NCI-H345 treated with DMSO at 0.1 percent for 48 hours (cell line): Measurements from ENCODE around the gene CDC14B.
"Not testable (repeated sequence)": the region's sequence is repeated elsewhere in the genome, so short reads cannot be mapped to it uniquely, and the experiment has no call there.

Source experiments
- DNase-seq: peaks from one replicate; lab custom pipeline; 2025; ENCODE audit not compliant: unreplicated experiment; lab: John Stamatoyannopoulos, UW

Gene CDC14B

DNA sequence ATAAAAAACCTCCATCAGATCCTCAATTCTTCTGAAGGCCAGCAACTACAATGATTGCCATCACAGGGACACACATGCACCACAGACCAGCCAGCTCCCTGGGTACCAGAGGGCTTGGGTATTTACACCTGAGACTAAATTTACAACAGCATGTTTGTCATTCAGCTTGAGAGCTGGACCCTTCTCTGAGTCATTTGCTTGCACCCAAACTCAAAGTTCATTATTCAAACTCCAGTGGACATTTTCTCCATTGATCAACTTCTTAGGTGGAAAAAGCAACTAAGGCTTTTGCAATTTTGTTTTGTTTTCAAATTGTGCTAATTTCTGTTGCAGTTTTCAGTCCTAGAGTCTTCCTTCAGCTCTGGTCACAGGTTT, 116.3 kb downstream of the CDC14B start:
- DNase-seq = not testable (repeated sequence)

GRCh38 chr9:96502539-96503373, 116.9 kb downstream of the CDC14B start:
- no peak for DNase-seq

DNA sequence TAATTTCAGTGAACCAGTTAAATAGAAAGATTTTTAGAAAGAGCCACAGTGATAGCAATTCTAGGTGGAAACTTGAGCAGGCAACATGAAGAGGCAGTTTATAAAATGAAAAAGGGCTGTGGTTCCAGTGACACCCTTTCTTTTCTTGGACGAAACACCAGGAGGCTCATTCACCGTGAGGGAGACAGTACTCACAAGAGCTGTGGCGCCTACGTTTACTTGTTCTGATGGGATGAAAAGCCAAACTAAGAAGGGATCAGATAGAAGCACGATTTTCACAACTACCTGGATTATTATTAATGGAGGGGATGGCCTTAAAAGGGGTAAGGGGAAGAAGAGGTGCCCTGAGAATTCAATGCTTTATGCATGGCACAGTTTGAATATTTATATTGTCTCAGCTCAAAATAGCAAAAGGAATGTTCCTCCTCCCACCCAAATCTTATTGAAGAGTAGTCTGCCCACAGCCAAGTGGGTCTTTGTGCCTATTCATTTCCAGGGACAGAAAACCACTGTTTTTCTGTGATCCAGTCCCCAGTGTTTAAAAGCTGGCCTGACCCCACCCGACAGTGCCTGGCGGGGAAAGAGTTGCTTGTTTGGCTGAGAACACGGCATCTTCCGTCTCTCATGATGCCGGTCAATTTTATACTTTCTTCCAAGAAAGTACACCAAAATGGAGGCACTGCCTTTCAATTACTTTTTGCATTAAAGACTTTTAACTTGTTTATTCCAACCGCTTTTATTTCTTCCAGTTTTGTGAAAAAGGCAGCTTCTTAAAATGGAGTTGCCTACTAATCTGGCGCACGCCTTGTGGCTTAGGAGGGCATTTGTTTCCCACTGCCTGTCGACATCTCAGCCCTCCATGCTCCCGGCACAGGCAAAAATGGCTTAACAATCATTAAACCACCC, 117.8 kb downstream of the CDC14B start:
- no peak for DNase-seq

DNA sequence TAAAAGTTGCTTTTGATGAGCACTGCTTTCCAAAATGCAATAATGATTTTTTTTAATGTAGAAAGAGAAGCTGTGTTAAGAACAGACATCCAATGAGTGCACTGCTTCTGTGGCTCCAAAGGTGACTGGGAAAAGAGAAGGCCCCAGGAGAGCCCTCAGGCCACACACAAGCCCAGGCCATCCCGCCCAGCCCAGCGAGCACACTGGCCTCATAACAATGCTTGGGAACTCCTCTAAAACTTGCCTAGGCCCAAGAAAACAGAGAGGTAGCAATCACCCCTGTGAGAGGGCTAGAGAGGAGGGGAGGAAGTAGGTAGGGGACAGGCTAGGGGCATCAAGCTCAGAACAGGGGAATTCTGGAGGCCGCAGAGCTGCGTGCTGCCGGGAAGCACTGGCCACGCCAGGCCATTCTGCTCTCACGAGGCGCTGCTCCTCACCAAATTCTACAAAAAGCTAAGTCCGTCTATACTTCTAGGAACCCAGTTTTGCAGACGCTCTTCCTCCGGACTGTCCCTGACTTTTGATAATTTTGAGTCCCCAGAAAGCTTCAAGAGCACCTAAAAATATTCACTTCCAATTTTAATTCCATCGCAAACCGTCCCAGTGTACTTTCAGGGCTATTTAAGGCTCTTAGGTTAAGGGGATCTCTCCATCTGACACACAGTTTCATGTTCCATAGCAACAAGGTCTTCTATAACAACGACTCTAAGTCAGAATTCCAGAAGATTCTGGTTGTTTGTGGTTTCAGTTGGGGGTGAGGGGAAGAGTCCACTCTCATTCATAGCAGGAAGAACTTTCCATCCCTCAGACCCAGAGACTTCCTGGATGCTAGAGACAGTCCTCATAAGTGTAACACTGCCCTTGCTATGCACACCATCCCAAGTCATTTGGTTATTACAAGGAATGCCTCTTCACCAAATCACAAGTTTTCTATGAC, 118.7 kb downstream of the CDC14B start:
- no peak for DNase-seq

- no peak for DNase-seq
Measured at GRCh38 chr9:96499257-96499656, 120.4 kb downstream of the CDC14B start.

DNA sequence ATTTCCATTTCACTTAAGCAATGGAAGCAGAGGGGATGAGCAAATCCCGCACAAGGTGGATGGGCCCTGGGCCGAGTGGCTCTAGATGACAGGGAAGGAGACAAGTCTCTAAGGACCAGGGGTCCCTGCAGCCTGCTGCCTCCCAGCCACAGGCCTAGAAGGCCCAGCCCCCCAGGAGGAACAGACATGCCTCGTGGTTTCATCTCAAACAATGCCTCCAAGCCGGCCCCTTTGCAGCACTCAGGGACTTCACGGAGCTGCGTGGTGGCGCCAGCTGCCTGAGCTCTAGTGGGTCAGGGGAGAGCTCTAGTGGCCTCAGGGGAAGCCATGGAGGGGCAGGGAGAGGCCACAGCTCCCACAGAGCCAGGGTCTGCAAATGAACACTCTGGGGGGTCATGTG, 120.8 kb downstream of the CDC14B start:
- no peak for DNase-seq

DNA sequence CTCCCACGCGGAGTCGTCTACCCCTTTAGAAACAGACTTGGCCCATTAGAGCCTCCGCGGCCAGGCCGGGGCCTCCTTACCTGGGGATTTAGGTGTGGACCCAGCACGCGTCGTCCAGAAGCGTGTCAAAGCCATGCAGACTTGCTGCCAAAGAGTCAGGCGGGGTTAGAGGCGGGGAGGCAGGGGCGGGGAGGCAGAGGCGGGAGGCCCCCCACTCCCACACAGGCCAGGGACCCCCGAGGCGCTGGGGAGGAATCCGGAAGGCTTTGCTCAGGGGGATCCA, 122.6 kb downstream of the CDC14B start:
- DNase-seq = no peak

- no peak for DNase-seq
Measured at GRCh38 chr9:96496368-96497116, 123.1 kb downstream of the CDC14B start.

DNA sequence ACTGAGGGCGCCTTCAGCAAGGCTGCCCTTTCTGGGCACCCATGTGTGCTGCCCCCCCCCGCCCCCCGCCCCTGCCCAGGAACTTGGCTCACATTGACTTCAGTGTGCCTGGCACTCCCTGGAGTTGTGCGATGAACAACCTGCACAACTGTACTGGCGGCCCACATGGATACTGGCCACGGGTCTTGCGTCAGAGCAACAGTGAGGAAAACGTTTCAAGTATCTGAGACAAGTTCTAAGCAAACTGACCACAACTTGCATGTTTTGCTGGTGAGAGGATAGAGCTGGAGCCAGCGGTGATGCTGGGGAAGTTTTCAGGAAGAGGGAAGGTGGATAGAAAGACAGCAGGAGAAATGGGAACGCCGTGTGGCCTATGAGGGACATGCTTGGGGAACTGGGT, 124.3 kb downstream of the CDC14B start:
- no peak for DNase-seq

GRCh38 chr9:96494215-96494800, 125.3 kb downstream of the CDC14B start:
- DNase-seq = no peak

DNA sequence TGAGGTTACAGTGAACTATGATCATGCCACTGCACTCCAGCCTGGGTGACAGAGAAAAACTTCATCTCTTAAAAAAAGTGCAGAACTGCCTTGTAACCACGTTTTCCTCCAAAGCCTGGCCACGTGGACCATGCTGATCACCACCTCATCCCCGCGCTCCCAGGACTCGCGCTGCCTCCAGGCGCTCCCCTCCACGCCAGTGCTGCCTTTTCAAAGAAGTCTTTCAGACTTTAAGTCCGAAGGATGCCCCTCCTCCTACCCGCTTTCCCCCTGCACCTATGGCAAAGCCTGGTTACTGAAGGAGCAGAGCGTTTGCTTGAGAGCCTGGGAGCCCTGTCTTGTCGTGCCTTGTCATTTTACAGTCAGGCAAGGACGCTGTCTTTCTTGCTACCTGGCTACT, 125.9 kb downstream of the CDC14B start:
- no peak for DNase-seq

DNA sequence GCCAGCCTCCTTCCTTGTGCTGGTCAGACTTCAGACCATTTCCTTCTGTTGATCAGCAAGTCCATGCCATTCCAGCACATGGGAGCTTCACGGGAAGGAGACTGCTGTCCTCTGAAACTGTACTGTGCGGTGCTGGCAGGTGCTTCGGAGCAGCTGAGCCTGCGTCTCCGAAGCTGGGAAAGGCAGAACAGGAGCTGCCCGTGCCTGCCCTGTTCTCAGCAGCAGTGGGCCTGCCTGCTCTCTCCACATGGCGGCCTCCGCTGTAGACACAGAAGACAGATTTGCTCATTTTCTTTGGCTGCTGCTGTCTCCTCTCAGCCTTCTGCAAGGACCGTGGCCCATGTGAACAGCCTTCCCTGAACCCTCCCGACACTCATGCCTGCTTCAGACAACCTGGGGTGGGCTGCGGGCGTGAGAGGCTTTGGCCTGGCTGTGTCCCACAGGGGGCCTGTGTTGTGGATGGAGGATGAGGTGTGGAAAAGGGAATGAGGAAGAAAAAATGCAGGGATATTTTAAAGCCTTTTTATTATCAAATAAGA, 126.6 kb downstream of the CDC14B start:
- DNase-seq = no peak

DNA sequence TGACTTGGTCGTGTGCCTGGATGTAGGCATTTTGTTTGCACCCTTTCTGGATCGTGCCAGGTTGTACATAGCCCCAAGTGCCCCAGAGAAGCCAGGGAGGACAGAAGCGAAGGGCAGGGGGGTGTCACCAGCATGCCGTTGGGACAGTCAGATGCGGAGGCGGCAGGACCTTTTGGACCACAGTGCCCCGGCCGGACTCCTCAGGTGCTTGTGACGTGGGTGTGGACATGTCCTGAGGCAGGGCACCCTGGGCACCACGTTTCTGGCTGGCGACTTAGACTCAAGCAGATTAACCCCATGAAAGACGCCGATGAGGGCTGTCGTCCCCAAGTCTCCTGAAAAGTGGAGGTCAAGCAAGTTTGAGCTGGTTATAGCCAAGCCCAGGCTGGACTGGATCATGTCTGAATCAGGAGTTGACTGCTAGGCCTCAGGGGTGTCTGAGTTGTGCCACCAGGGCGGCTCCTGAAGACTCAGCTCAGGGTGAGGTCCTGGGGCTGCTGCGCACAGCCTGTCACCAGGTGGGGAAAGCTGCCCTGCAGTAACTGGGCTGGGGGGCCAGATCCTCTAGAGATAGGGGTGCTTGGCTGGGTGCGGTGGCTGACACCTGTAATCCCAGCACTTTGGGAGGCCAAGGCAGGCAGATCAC, 127.6 kb downstream of the CDC14B start:
- no peak for DNase-seq

DNA sequence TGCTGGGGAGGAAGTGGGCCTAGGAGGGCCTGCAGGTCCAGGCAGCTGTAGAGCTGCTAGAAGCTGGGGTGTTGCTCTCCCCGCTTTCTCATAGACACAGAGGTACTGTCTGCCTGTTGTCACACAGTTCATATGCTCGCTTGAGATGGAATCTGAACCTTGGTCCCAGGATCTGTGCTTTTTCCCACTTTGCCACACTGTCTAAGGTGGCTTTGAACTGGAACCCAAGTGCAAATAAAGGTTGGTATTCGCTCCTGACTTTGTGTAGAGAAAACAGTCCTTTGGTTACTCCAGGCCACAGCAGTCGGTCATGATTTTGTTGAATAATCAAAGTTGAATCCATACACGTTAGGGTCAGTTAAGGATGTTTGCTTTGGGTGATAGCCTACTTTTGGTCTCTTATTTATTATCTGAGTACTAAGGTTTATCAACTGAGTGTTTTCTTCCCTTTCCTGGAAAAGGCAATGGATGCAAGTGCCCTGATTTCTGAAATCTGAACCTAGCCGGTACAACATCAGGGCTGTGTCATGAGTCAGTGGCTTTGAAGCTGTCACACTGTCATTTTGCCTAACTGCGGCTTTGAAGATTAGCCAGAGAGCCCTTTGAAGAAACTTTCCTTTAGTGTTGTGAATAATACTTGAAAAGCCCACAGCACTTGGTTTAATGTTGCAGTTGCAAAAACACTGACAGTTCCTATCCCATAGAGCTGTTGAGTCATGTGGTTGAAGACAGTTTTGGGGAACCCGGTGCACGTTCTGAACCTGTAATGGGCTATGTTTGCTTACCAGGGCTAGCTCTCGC, 128.4 kb downstream of the CDC14B start:
- DNase-seq = no peak

GRCh38 chr9:96490534-96491078, 129.0 kb downstream of the CDC14B start:
- no peak for DNase-seq

DNA sequence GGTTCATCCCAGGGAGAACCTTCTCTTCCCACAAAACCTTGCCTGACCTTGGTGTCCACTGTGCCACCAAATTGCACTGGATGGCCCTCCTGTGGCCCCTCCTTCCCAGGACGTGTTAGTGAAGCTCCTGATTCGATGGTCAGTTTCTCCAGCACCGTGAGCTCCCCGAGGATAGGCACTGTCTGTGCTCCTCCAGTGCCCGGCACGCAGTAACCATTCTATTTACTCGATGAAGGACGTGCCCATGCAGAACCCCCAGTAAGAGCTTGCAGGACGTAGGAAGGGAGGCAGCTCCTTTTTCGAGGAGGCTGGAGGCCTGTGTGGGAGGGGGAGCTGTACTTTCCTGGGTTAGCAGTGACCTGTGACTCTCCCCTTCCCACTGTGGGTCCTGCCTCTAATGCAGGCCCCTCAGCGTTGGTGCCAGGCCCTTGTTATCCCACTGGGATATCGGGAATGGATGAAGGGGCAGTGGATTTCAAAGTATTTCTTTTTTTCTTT, 130.1 kb downstream of the CDC14B start:
- DNase-seq = no peak

DNA sequence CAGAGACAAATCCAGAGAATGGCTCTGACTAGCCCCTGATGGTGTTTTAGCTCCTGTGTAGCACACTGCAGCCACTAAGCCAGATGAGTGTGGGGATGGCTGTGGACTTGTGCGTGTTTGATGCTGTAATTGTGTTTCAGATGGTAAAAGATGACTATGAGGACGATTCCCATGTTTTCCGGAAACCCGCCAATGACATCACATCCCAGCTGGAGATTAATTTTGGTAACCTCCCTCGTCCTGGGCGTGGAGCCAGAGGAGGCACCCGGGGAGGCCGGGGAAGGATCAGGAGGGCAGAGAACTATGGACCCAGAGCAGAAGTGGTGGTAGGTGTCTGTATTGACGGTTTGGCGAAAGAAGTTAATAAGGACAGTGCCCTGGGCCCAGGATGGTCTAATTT, 131.7 kb downstream of the CDC14B start:
- DNase-seq = no peak

- DNase-seq = no peak
Measured at GRCh38 chr9:96487029-96487396, 132.6 kb downstream of the CDC14B start.
